ENCODE data around the gene MOB3C. TPM values are rescaled to one million over a fixed set of nuclear protein-coding genes. Genes with fewer than 3 reads are reported as not detected.

MOB3C gene
- polyA plus RNA-seq, 3 donors: 5.3 to 18.1 (median 6.1) TPM

GRCh38 chr1:46657775-46658174 is 41.2 kb upstream of the MOB3C start:
- Mint-ChIP-seq H3K36me3 (peaks cover 48 to 53% of the 10 kb centered on the region in 2 donors), H3K9me3 (peaks cover 0 to 7% (median 3%) of the 10 kb centered on the region in 7 donors), H3K4me1 (no peaks in the 10 kb centered on the region), H3K4me3 (no peak overlapping the region), H3K27ac (no peak overlapping the region), H3K27me3 (ENCODE audit: low read depth in 3 of 3) (no peaks in the 10 kb centered on the region)
- WGBS (ENCODE audit: insufficient coverage): no CpG with 5 or more reads among the region's 1 CpG
- intact Hi-C loops (cut with micrococcal nuclease): no loop called here
- H3K4me2 ChIP-seq (replicated peaks; ENCODE audit: extremely low read depth, low read length, poor library complexity, severe bottlenecking): no peak overlapping the region
- H3K79me2 ChIP-seq (ENCODE audit: insufficient read depth, low read length): no peaks in the 10 kb centered on the region
- H4K20me1 ChIP-seq (ENCODE audit: insufficient read depth, low read length): no peaks in the 10 kb centered on the region
- H3K9ac ChIP-seq (ENCODE audit: insufficient read depth, low read length, poor library complexity, severe bottlenecking): no peak overlapping the region
- H3K27me3 ChIP-seq (ENCODE audit: control insufficient read depth in 2 of 2, insufficient read depth in 2 of 2, low read length in 2 of 2): no peaks in the 10 kb centered on the region
- H3K4me1 ChIP-seq (ENCODE audit: control insufficient read depth in 1 of 2, insufficient read depth in 2 of 2, low read length in 2 of 2): no peaks in the 10 kb centered on the region
- H3K4me3 ChIP-seq (replicated peaks in 1 of 3; ENCODE audit: low read depth in 2 of 3, low read length in 3 of 3): no peak overlapping the region
- peak overlapping the region in 1 of 2 donors; percentile 16 for H3K27ac ChIP-seq (ENCODE audit: low read depth in 1 of 2, low read length in 2 of 2)
- no peaks in the 10 kb centered on the region for H3K9me3 ChIP-seq (replicated peaks in 1 of 2; ENCODE audit: control insufficient read depth in 1 of 2, insufficient read depth in 1 of 2, low read length in 2 of 2)
- peaks cover 30 to 67% of the 10 kb centered on the region in 2 donors for H3K36me3 ChIP-seq (replicated peaks in 1 of 2; ENCODE audit: control insufficient read depth in 1 of 2, insufficient read depth in 2 of 2, low read length in 2 of 2)
- no peak for DNase-seq
- TF ChIP-seq CTCF (IDR thresholded peaks at IDR 0.05): no peak
- no peak overlapping the region for H2AFZ ChIP-seq (ENCODE audit: insufficient read depth, low read depth, low read length, poor library complexity, severe bottlenecking)

- Histone ChIP-seq H3K27me3 (ENCODE audit: control insufficient read depth in 2 of 2, insufficient read depth in 2 of 2, low read length in 2 of 2) (no peaks in the 10 kb centered on the region), H2AFZ (ENCODE audit: insufficient read depth, low read depth, low read length, poor library complexity, severe bottlenecking) (no peak overlapping the region), H3K27ac (ENCODE audit: low read depth in 1 of 2, low read length in 2 of 2) (no peak overlapping the region), H3K4me1 (ENCODE audit: control insufficient read depth in 1 of 2, insufficient read depth in 2 of 2, low read length in 2 of 2) (no peaks in the 10 kb centered on the region), H3K4me2 (replicated peaks; ENCODE audit: extremely low read depth, low read length, poor library complexity, severe bottlenecking) (no peak overlapping the region), H3K9me3 (replicated peaks in 1 of 2; ENCODE audit: control insufficient read depth in 1 of 2, insufficient read depth in 1 of 2, low read length in 2 of 2) (no peaks in the 10 kb centered on the region), H3K36me3 (replicated peaks in 1 of 2; ENCODE audit: control insufficient read depth in 1 of 2, insufficient read depth in 2 of 2, low read length in 2 of 2) (peaks cover 34 to 75% of the 10 kb centered on the region in 2 donors), H3K9ac (ENCODE audit: insufficient read depth, low read length, poor library complexity, severe bottlenecking) (no peak overlapping the region), H3K4me3 (replicated peaks in 1 of 3; ENCODE audit: low read depth in 2 of 3, low read length in 3 of 3) (no peak overlapping the region), H3K79me2 (ENCODE audit: insufficient read depth, low read length) (no peaks in the 10 kb centered on the region), H4K20me1 (ENCODE audit: insufficient read depth, low read length) (no peaks in the 10 kb centered on the region)
- Mint-ChIP-seq H3K27ac (no peak overlapping the region), H3K36me3 (peaks cover 57 to 63% of the 10 kb centered on the region in 2 donors), H3K27me3 (ENCODE audit: low read depth in 3 of 3) (no peaks in the 10 kb centered on the region), H3K9me3 (peaks cover 0 to 7% (median 3%) of the 10 kb centered on the region in 7 donors), H3K4me3 (no peak overlapping the region), H3K4me1 (no peaks in the 10 kb centered on the region)
- WGBS (ENCODE audit: insufficient coverage): 100% methylated on average over 2 of the region's 2 CpGs
- no peak for TF ChIP-seq CTCF (IDR thresholded peaks at IDR 0.05)
- no peak for DNase-seq
- intact Hi-C loops (cut with micrococcal nuclease): no loop called here
These were observed 40.0 kb upstream of the MOB3C start for GRCh38 chr1:46656643-46657042.
